GM23248 (cell line): Measurements from ENCODE around the gene ZNF3. TPM values are rescaled to one million over a fixed set of nuclear protein-coding genes. Genes with fewer than 3 reads are reported as not detected.

Experiments
- DNase-seq: peaks from one replicate; pipeline ENCODE4 v3.0.0-alpha.2; 2015
- H2AFZ ChIP-seq: fragments of 200-600 bp; sonication (generic); 2 replicates; pipeline ENCODE4 v1.6.1; 2016; ENCODE audit warnings: antibody characterized with exemption
- H3F3A ChIP-seq: fragments of 200-600 bp; sonication (generic); 2 replicates; pipeline ENCODE4 v1.6.1; 2016; ENCODE audit warnings: mild to moderate bottlenecking, antibody characterized with exemption, mixed run types; ENCODE audit not compliant: insufficient read depth
- H3K27ac ChIP-seq: fragments of 200-600 bp; sonication (generic); 2 replicates; pipeline ENCODE4 v1.5.1; 2016; ENCODE audit warnings: mild to moderate bottlenecking
- H3K27me3 ChIP-seq: fragments of 200-600 bp; sonication (generic); replicated peaks from 2 replicates; pipeline ENCODE4 v1.6.1; 2016; ENCODE audit warnings: mild to moderate bottlenecking; ENCODE audit not compliant: insufficient read depth
- H3K36me3 ChIP-seq: fragments of 200-600 bp; sonication (generic); 2 replicates; pipeline ENCODE4 v1.6.1; 2016; ENCODE audit warnings: low read depth, mild to moderate bottlenecking
- H3K4me1 ChIP-seq: fragments of 200-600 bp; sonication (generic); 2 replicates; pipeline ENCODE4 v1.6.1; 2016; ENCODE audit warnings: mild to moderate bottlenecking; ENCODE audit not compliant: insufficient read depth
- H3K4me2 ChIP-seq: fragments of 200-600 bp; sonication (generic); one replicate; pipeline ENCODE4 v1.6.1; 2016; ENCODE audit warnings: mild to moderate bottlenecking; ENCODE audit not compliant: unreplicated experiment
- H3K4me3 ChIP-seq: fragments of 200-600 bp; sonication (generic); 2 replicates; pipeline ENCODE4 v1.5.1; 2016; ENCODE audit warnings: mild to moderate bottlenecking
- H3K79me2 ChIP-seq: fragments of 200-600 bp; sonication (generic); 2 replicates; pipeline ENCODE4 v1.6.1; 2016; ENCODE audit warnings: mild to moderate bottlenecking; ENCODE audit not compliant: insufficient read depth
- H3K9ac ChIP-seq: fragments of 200-600 bp; sonication (generic); 2 replicates; pipeline ENCODE4 v1.6.1; 2016; ENCODE audit warnings: mild to moderate bottlenecking
- H3K9me2 ChIP-seq: fragments of 200-600 bp; sonication (generic); 2 replicates; pipeline ENCODE4 v1.6.1; 2016; ENCODE audit warnings: mixed run types, mild to moderate bottlenecking, moderate library complexity; ENCODE audit not compliant: insufficient read depth
- H3K9me3 ChIP-seq: fragments of 200-600 bp; sonication (generic); one replicate; pipeline ENCODE4 v1.6.1; 2017; ENCODE audit warnings: low read depth
- H4K20me1 ChIP-seq: fragments of 200-600 bp; sonication (generic); 2 replicates; pipeline ENCODE4 v1.6.0; 2016; ENCODE audit not compliant: insufficient read depth
- EZH2 ChIP-seq: fragments of 200-600 bp; sonication (generic); IDR thresholded peaks from 2 replicates; pipeline ENCODE4 v1.6.1; 2018; ENCODE audit warnings: antibody characterized with exemption, mild to moderate bottlenecking; ENCODE audit not compliant: insufficient read depth, poor library complexity, severe bottlenecking
- EZH2phosphoT487 ChIP-seq: fragments of 200-600 bp; sonication (generic); IDR thresholded peaks from 2 replicates; pipeline ENCODE4 v1.6.1; 2018; ENCODE audit warnings: antibody characterized with exemption, moderate library complexity, mild to moderate bottlenecking, low read depth; ENCODE audit not compliant: insufficient read depth
- WGBS, 2 experiments: methylation state at CpG; one replicate each; pipeline ENCODE4 v1.1.6; 2015 to 2017; ENCODE audit warnings: low lambda C conversion rate in 2 of 2, low coverage in 1 of 2; ENCODE audit errors: missing lambda C conversion rate in 2 of 2; 5-methylcytosine and 5-hydroxymethylcytosine counted together
- in situ Hi-C: fragments of 300-500 bp; cut with MboI; formaldehyde crosslinking; loops from 2 replicates; pipeline ENCODE4 v1.15.0; 2020
- polyA plus RNA-seq: library from polyadenylated mRNA; unstranded; fragments of >200 nt; fragmentation: Nextera tagmentation; extraction: Ambion mirVana; gene quantifications from 2 replicates; pipeline ENCODE4 v1.2.1, GENCODE V29; 2016
- total RNA-seq: library from RNA; depleted of rRNA; stranded (reverse); fragments of >200 nt; shearing (Covaris generic); gene quantifications from 2 replicates; pipeline ENCODE4 v1.2.3, GENCODE V29; 2014

Gene ZNF3
- total and polyA plus RNA-seq, 2 experiments from 2014 or later, result 13.3 to 13.8 TPM

DNA sequence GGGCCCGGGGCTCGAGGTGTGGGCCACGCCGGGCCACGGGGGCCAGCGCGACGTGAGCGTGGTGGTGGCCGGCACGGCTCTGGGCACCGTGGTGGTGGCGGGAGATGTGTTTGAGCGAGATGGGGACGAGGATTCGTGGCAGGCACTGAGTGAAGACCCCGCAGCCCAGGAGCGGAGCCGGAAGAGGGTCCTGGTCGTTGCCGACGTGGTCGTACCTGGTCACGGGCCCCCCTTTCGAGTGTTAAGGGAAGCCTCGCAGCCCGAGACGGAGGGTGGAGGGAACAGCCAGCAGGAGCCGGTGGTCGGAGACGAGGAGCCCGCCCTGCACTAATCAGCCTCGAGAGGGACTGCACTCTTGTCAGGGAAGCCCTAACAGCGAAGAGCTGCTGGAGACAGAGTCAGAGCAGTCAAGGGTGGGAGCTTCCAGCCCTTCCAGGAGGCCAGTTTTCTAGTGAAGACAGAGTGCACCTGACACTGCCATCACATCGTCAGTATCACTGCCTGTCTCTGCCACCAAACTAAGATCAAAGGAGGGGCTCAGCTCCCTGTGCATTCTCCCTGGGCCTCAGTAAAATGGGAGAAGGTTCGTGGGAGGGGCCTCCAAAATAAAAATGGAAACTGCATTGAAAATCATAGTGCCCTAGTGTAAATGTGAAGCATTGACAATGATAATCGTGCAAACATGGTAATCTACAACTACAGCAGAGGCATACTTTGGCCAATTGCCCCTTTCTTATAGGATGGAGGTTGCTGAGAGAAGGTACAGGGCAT lies 46.5 kb upstream of the ZNF3 start:
- Histone ChIP-seq H3K4me1 (peaks cover 3% of the 10 kb centered on the region; the same call in 1 of the 2 replicates), H3K79me2 (peaks cover 5% of the 10 kb centered on the region; the same call in 1 of the 2 replicates), H2AFZ (peak overlapping the region; percentile 95), H3K27ac (no peak overlapping the region), H3K9me3 (no peaks in the 10 kb centered on the region), H3K36me3 (no peaks in the 10 kb centered on the region), H3K4me2 (peak overlapping the region; percentile 99), H3K9ac (peak overlapping the region; percentile 94), H3K27me3 (no peaks in the 10 kb centered on the region), H3K4me3 (peak overlapping the region; percentile 99), H4K20me1 (no peaks in the 10 kb centered on the region), H3K9me2 (no peaks in the 10 kb centered on the region), H3F3A (peaks cover 4% of the 10 kb centered on the region; the same call in 1 of the 2 replicates)
- TF ChIP-seq EZH2phosphoT487 (no peak), EZH2 (no peak)
- WGBS, 2 experiments, result 6 to 7% methylated on average over 37 of the region's 37 CpGs
- in situ Hi-C loops, result no loop called here
- DNase-seq, result peak; percentile 43

DNA sequence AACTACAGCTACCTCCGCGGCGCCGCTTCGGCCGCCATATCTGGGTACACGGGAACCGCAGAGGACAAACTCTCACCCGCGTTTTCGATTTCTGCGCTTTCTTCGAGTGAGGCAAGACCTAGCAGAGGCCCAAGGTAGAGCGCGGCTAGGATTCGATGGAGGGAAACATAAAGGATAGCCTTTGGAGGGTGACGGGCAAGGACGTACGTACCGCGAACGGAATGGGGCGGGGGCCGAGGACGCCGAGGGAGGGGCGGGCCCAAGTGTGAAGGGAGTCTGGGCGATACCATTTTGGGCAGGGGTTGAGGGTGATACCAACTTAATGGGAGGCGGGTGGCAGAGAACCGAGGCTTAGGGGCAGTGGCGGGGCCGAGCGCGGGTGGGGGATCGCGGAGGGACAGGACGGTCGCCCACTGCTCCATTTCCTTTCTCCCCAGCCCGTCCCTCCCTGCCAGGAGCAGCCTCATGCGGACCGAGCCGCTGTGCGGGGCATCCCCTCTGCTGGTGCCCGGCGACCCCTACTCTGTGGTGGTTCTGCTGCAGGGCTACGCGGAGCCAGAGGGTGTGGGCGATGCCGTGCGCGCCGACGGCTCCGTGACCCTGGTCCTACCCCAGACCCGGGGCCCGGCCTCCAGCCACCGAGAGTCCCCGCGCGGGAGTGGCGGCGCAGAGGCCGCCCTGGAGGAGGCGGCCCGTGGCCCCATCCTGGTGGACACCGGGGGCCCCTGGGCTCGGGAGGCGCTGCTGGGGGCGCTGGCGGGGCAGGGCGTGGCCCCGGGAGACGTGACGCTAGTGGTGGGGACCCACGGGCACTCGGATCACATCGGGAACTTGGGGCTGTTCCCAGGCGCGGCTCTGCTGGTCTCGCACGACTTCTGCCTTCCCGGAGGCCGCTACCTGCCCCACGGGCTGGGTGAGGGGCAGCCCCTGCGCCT lies 45.7 kb upstream of the ZNF3 start, which contains the start of gene MBLAC1:
Gene MBLAC1, plus strand, starts transcription at position 37 of the 935 bp plus-strand sequence. Its CDS starts 429 bp downstream, at position 466.
- peaks cover 13% of the 10 kb centered on the region for H3K79me2 ChIP-seq
- peak; percentile 95 for DNase-seq
- peak within 1 kb of the TSS; percentile 99 for H3K4me2 ChIP-seq
- H3K4me1 ChIP-seq, result peaks cover 3% of the 10 kb centered on the region; the same call in 1 of the 2 replicates
- H3K4me3 ChIP-seq, result peak within 1 kb of the TSS; percentile 99
- H3K9ac ChIP-seq, result peak within 1 kb of the TSS; percentile 94
- peak within 1 kb of the TSS; percentile 97 for H3K27ac ChIP-seq
- no peaks in the 10 kb centered on the region for H3K27me3 ChIP-seq
- no peaks in the 10 kb centered on the region for H3K9me2 ChIP-seq
- in situ Hi-C loops, result no loop called here
- WGBS, 2 experiments, result 0 to 3% methylated on average over 48 to 55 of the region's 85 CpGs
- peaks cover 4% of the 10 kb centered on the region; the same call in 1 of the 2 replicates for H3F3A ChIP-seq
- H3K9me3 ChIP-seq, result no peaks in the 10 kb centered on the region
- TF ChIP-seq EZH2phosphoT487 (no peak), EZH2 (no peak)
- H4K20me1 ChIP-seq, result no peaks in the 10 kb centered on the region
- peak within 1 kb of the TSS; percentile 95 for H2AFZ ChIP-seq
- no peaks in the 10 kb centered on the region for H3K36me3 ChIP-seq

DNA sequence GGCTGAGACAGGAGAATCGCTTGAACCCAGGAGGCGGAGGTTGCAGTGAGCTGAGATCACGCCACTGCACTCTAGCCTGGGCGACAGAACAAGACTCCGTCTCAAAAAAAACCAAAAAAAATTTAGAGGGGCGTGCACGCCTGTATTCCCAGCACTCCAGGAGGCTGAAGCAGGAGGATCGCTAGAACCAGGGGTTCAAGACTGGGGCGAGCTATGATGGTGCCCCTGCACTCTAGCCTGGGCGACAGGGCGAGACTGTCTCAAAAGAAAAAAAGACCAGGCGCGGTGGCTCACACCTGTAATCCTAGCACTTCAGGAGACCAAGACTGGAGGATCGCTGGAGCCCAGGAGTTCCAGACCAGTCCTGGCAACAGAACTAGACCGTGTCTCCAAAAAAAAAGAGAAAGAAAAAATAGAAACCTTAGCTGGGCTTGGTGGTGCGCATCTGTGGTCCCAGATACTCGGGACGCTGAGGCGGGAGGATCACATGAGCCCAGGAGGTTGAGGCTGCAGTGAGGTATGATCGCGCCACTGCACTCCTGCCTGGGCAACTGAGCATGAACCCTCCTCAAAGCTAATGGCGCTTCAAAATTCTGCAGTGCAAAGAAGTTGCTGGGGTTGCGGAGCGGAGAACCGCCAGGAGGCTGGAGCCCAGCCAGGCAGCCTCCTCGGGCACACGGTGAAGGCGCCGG lies 44.9 kb upstream of the ZNF3 start:
- H3K79me2 ChIP-seq, result peaks cover 22% of the 10 kb centered on the region
- no peaks in the 10 kb centered on the region for H3K9me2 ChIP-seq
- H3K27ac ChIP-seq, result peak overlapping the region; percentile 97
- TF ChIP-seq EZH2phosphoT487, result no peak
- no peak for TF ChIP-seq EZH2
- 5 to 6% methylated on average over 29 of the region's 29 CpGs for WGBS, 2 experiments
- H3K4me3 ChIP-seq, result peak overlapping the region; percentile 99
- no peaks in the 10 kb centered on the region for H3K9me3 ChIP-seq
- peaks cover 4% of the 10 kb centered on the region; the same call in 1 of the 2 replicates for H3F3A ChIP-seq
- H2AFZ ChIP-seq, result peak overlapping the region; percentile 95
- H3K4me2 ChIP-seq, result peak overlapping the region; percentile 99
- no peaks in the 10 kb centered on the region for H3K27me3 ChIP-seq
- peaks cover 2% of the 10 kb centered on the region; the same call in 1 of the 2 replicates for H3K4me1 ChIP-seq
- peak; percentile 12 for DNase-seq
- in situ Hi-C loops, result no loop called here
- H4K20me1 ChIP-seq, result no peaks in the 10 kb centered on the region
- H3K36me3 ChIP-seq, result no peaks in the 10 kb centered on the region
- H3K9ac ChIP-seq, result peak overlapping the region; percentile 94
